OCI-LY7 (cell line): ENCODE results near the gene SS18. TPM values are rescaled to one million over a fixed set of nuclear protein-coding genes. Genes with fewer than 3 reads are reported as not detected.

Source experiments
- BruUV-seq: library from RNA; stranded (reverse); fragments of 400-500 nt; replicated peaks from 2 replicates; lab custom pipeline; 2021; lab: Mats Ljungman, UMichigan
- CTCF ChIA-PET: fragments of 300-600 bp; sonication (Branson Sonifier 250); formaldehyde crosslinking; loops from one replicate; lab custom pipeline; 2022; ENCODE audit warnings: antibody characterized with exemption; ENCODE audit not compliant: unreplicated experiment; lab: Charles Lee
- POLR2A ChIA-PET: fragments of 300-600 bp; sonication (Branson Sonifier 250); formaldehyde crosslinking; loops from one replicate; lab custom pipeline; 2022; ENCODE audit warnings: antibody characterized with exemption; lab: Charles Lee
- DNase-seq: peaks from one replicate; pipeline ENCODE4 v3.0.0-alpha.2; 2015; ENCODE audit warnings: low spot score
- H2AFZ ChIP-seq: fragments of 200-600 bp; sonication (generic), shearing (Covaris generic); 2 replicates; pipeline ENCODE4 v1.6.1; 2014; ENCODE audit warnings: mild to moderate bottlenecking, antibody characterized with exemption, low read length, moderate library complexity
- H3K27ac ChIP-seq: fragments of 200-600 bp; sonication (generic); 2 replicates; pipeline ENCODE4 v1.5.1; 2014; ENCODE audit warnings: mixed run types, low read depth, mild to moderate bottlenecking, moderate library complexity, low read length, inconsistent platforms; ENCODE audit not compliant: poor library complexity, severe bottlenecking
- H3K36me3 ChIP-seq: fragments of 200-600 bp; sonication (generic); 2 replicates; pipeline ENCODE4 v1.6.1; 2014; ENCODE audit warnings: mild to moderate bottlenecking, antibody characterized with exemption, low read length, moderate library complexity, mixed read lengths; ENCODE audit not compliant: insufficient read depth
- H3K4me1 ChIP-seq: fragments of 200-600 bp; sonication (generic); 2 replicates; pipeline ENCODE4 v1.5.1; 2014; ENCODE audit warnings: mild to moderate bottlenecking, low read length; ENCODE audit not compliant: insufficient read depth, poor library complexity, severe bottlenecking
- H3K4me2 ChIP-seq: fragments of 200-600 bp; sonication (generic); 2 replicates; pipeline ENCODE4 v1.6.1; 2014; ENCODE audit warnings: mild to moderate bottlenecking, low read length
- H3K4me3 ChIP-seq: fragments of 200-600 bp; sonication (generic); 2 replicates; pipeline ENCODE4 v1.5.1; 2014; ENCODE audit warnings: mild to moderate bottlenecking, low read depth, low read length; ENCODE audit not compliant: poor library complexity, severe bottlenecking
- H3K79me2 ChIP-seq: fragments of 200-600 bp; sonication (generic); 2 replicates; pipeline ENCODE4 v1.6.1; 2016; ENCODE audit warnings: low read depth, mild to moderate bottlenecking, low read length, moderate library complexity, mixed read lengths; ENCODE audit not compliant: insufficient read depth
- H3K9me2 ChIP-seq: fragments of 200-600 bp; sonication (generic); 2 replicates; pipeline ENCODE4 v1.6.1; 2016; ENCODE audit warnings: mild to moderate bottlenecking, low read length, mixed read lengths; ENCODE audit not compliant: insufficient read depth
- H3K9me3 ChIP-seq: fragments of 200-600 bp; sonication (generic); 2 replicates; pipeline ENCODE4 v1.6.1; 2014; ENCODE audit warnings: mild to moderate bottlenecking, mixed run types, low read length, mixed read lengths
- H4K20me1 ChIP-seq: fragments of 200-600 bp; sonication (generic); 2 replicates; pipeline ENCODE4 v1.6.1; 2014; ENCODE audit warnings: mild to moderate bottlenecking, antibody characterized with exemption, low read length, moderate library complexity, mixed read lengths; ENCODE audit not compliant: insufficient read depth
- CTCF ChIP-seq: fragments of 200-600 bp; sonication (generic); conservative IDR thresholded peaks from 2 replicates; pipeline ENCODE4 v1.5.1; 2014; ENCODE audit warnings: mild to moderate bottlenecking, antibody characterized with exemption, low read length, moderate library complexity, mixed read lengths
- EZH2phosphoT487 ChIP-seq: fragments of 200-600 bp; sonication (generic); IDR thresholded peaks from 2 replicates; pipeline ENCODE4 v1.6.1; 2018; ENCODE audit warnings: low read depth, borderline replicate concordance, mild to moderate bottlenecking, mixed run types, antibody characterized with exemption, low read length, moderate library complexity, mixed read lengths
- intact Hi-C: fragments of 100-400 bp; cut with micrococcal nuclease; formaldehyde crosslinking; loops from one replicate; pipeline ENCODE4 v1.10.0; 2022; ENCODE audit not compliant: unreplicated experiment
- total RNA-seq, 2 experiments: library from RNA; depleted of rRNA in 1 of 2; stranded (reverse); fragments of >200 nt in 1 of 2; shearing (Covaris generic) in 1 of 2; gene quantifications; 2 replicates each; pipeline ENCODE4 v1.2.3, GENCODE V29; 2014 to 2022

The SS18 gene
- total RNA-seq, 2 experiments from 2014 or later = 155 to 192 TPM

- no peak overlapping the region for H3K4me2 ChIP-seq
- H3K27ac ChIP-seq = no peak overlapping the region
- ChIA-PET CTCF (no interaction called here), POLR2A (interaction anchor here (0.6 to 0.7 kb wide), 2 partner anchors 80 to 615 kb away, joined by 3 to 5 read pairs; no protein-coding TSS in a partner anchor)
- H3K4me3 ChIP-seq = no peak overlapping the region
- no peaks in the 10 kb centered on the region for H3K9me3 ChIP-seq
- H3K9me2 ChIP-seq = no peaks in the 10 kb centered on the region
- H4K20me1 ChIP-seq = no peaks in the 10 kb centered on the region
- no peaks in the 10 kb centered on the region for H3K36me3 ChIP-seq
- no peak for DNase-seq
- no peaks in the 10 kb centered on the region for H3K79me2 ChIP-seq
- no peaks in the 10 kb centered on the region for H3K4me1 ChIP-seq
- intact Hi-C loops = no loop called here
- H2AFZ ChIP-seq = no peak overlapping the region
- no TSS peak for BruUV-seq
- no peak for TF ChIP-seq CTCF
- no peak for TF ChIP-seq EZH2phosphoT487
Measured at GRCh38 chr18:25992566-25992965, 97.8 kb downstream of the SS18 start.

GRCh38 chr18:25990473-25990872, 99.9 kb downstream of the SS18 start:
- Histone ChIP-seq H3K36me3 (no peaks in the 10 kb centered on the region), H3K27ac (no peak overlapping the region), H2AFZ (no peak overlapping the region), H3K4me2 (no peak overlapping the region), H4K20me1 (no peaks in the 10 kb centered on the region), H3K9me2 (no peaks in the 10 kb centered on the region), H3K4me3 (no peak overlapping the region), H3K79me2 (no peaks in the 10 kb centered on the region), H3K4me1 (no peaks in the 10 kb centered on the region), H3K9me3 (no peaks in the 10 kb centered on the region)
- TF ChIP-seq EZH2phosphoT487 (no peak), CTCF (no peak)
- intact Hi-C loops = no loop called here
- no peak for DNase-seq
- POLR2A ChIA-PET = no interaction called here
- no TSS peak for BruUV-seq
- CTCF ChIA-PET = no interaction called here

GRCh38 chr18:25985707-25986394, 104.6 kb downstream of the SS18 start:
- Histone ChIP-seq H3K9me2 (no peaks in the 10 kb centered on the region), H3K79me2 (no peaks in the 10 kb centered on the region), H3K4me3 (no peak overlapping the region), H3K9me3 (no peaks in the 10 kb centered on the region), H3K27ac (no peak overlapping the region), H3K36me3 (no peaks in the 10 kb centered on the region), H2AFZ (no peak overlapping the region), H3K4me1 (no peaks in the 10 kb centered on the region), H4K20me1 (no peaks in the 10 kb centered on the region), H3K4me2 (no peak overlapping the region)
- DNase-seq = no peak
- ChIA-PET POLR2A (interaction anchor here (0.6 to 0.8 kb wide), 2 partner anchors 8 to 329 kb away, joined by 3 to 4 read pairs; no protein-coding TSS in a partner anchor), CTCF (no interaction called here)
- intact Hi-C loops = no loop called here
- TF ChIP-seq EZH2phosphoT487 (no peak), CTCF (no peak)
- BruUV-seq = no TSS peak
